ENCODE data around the gene OFD1.

DNA sequence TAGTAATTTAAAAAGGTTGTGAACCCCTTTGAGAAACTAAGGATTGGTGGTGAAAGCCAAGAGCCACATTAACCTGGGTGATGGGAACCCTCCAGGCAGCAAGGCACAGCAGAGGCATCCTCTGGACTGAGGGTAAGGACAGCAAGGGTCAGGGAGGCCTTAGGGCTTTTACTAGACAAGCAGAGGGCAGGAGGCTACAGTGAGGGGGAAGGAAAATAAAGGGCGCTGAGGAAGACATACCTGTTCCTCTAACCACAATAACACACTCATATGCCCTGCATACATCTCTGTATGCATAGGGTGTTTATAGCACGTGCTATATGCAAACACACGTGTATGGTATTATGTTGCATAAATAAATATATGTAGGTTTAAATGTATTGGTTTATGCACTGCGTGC is 63.6 kb downstream of the OFD1 start:
- TF ChIP-seq, protein P1, sequence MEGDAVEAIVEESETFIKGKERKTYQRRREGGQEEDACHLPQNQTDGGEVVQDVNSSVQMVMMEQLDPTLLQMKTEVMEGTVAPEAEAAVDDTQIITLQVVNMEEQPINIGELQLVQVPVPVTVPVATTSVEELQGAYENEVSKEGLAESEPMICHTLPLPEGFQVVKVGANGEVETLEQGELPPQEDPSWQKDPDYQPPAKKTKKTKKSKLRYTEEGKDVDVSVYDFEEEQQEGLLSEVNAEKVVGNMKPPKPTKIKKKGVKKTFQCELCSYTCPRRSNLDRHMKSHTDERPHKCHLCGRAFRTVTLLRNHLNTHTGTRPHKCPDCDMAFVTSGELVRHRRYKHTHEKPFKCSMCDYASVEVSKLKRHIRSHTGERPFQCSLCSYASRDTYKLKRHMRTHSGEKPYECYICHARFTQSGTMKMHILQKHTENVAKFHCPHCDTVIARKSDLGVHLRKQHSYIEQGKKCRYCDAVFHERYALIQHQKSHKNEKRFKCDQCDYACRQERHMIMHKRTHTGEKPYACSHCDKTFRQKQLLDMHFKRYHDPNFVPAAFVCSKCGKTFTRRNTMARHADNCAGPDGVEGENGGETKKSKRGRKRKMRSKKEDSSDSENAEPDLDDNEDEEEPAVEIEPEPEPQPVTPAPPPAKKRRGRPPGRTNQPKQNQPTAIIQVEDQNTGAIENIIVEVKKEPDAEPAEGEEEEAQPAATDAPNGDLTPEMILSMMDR (tag by site-specific recombination; IDR thresholded peaks at IDR 0.05), result no peak
- no peak for TF ChIP-seq MZF1 (tag by site-specific recombination; IDR thresholded peaks at IDR 0.05; ENCODE audit: borderline replicate concordance)
- TF ChIP-seq ZNF843 (tag by site-specific recombination; IDR thresholded peaks at IDR 0.05), result no peak
- TF ChIP-seq ZNF248 (tag by site-specific recombination; IDR thresholded peaks at IDR 0.05), result no peak
- no peak for TF ChIP-seq ZBTB48 (tag by site-specific recombination; IDR thresholded peaks at IDR 0.05)
- no peak for TF ChIP-seq ZNF140 (tag by site-specific recombination; IDR thresholded peaks at IDR 0.05)
- no peak for TF ChIP-seq ZBTB21 (tag by site-specific recombination; IDR thresholded peaks at IDR 0.05)
- no peak for TF ChIP-seq ZNF2 (tag by site-specific recombination; IDR thresholded peaks at IDR 0.05)
- TF ChIP-seq, protein P2, sequence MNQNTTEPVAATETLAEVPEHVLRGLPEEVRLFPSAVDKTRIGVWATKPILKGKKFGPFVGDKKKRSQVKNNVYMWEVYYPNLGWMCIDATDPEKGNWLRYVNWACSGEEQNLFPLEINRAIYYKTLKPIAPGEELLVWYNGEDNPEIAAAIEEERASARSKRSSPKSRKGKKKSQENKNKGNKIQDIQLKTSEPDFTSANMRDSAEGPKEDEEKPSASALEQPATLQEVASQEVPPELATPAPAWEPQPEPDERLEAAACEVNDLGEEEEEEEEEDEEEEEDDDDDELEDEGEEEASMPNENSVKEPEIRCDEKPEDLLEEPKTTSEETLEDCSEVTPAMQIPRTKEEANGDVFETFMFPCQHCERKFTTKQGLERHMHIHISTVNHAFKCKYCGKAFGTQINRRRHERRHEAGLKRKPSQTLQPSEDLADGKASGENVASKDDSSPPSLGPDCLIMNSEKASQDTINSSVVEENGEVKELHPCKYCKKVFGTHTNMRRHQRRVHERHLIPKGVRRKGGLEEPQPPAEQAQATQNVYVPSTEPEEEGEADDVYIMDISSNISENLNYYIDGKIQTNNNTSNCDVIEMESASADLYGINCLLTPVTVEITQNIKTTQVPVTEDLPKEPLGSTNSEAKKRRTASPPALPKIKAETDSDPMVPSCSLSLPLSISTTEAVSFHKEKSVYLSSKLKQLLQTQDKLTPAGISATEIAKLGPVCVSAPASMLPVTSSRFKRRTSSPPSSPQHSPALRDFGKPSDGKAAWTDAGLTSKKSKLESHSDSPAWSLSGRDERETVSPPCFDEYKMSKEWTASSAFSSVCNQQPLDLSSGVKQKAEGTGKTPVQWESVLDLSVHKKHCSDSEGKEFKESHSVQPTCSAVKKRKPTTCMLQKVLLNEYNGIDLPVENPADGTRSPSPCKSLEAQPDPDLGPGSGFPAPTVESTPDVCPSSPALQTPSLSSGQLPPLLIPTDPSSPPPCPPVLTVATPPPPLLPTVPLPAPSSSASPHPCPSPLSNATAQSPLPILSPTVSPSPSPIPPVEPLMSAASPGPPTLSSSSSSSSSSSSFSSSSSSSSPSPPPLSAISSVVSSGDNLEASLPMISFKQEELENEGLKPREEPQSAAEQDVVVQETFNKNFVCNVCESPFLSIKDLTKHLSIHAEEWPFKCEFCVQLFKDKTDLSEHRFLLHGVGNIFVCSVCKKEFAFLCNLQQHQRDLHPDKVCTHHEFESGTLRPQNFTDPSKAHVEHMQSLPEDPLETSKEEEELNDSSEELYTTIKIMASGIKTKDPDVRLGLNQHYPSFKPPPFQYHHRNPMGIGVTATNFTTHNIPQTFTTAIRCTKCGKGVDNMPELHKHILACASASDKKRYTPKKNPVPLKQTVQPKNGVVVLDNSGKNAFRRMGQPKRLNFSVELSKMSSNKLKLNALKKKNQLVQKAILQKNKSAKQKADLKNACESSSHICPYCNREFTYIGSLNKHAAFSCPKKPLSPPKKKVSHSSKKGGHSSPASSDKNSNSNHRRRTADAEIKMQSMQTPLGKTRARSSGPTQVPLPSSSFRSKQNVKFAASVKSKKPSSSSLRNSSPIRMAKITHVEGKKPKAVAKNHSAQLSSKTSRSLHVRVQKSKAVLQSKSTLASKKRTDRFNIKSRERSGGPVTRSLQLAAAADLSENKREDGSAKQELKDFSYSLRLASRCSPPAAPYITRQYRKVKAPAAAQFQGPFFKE (tag by site-specific recombination; IDR thresholded peaks at IDR 0.05; ENCODE audit: borderline replicate concordance), result no peak
- TF ChIP-seq ZNF114 (tag by site-specific recombination; IDR thresholded peaks at IDR 0.05), result no peak
